Measurements from ENCODE around the gene DUSP7. TPM values are rescaled to one million over a fixed set of nuclear protein-coding genes. Genes with fewer than 3 reads are reported as not detected.

The DUSP7 gene
- total RNA-seq, 1 experiment from 2014 or later, result 18.8 TPM

DNA sequence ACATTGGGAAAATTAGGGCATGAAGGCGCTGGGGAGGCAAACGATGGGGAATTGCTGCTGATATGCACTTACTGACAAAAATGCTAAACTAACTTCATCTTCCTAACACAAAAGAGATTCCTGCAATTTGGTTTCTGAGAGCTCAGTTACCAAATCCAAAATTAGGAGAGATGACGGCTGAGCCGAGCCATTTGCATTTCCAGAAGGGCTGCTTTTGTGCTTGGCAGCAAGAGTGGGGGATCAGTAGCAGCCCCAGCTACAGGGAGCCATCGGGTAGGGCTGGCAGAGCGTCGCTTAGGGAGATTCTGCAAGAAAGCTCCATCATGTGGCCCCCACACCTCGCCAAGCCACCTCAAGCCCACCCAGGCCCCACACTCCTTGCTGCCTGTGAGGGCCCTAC is 16.1 kb upstream of the DUSP7 start (continued):
- TF ChIP-seq, protein P1, sequence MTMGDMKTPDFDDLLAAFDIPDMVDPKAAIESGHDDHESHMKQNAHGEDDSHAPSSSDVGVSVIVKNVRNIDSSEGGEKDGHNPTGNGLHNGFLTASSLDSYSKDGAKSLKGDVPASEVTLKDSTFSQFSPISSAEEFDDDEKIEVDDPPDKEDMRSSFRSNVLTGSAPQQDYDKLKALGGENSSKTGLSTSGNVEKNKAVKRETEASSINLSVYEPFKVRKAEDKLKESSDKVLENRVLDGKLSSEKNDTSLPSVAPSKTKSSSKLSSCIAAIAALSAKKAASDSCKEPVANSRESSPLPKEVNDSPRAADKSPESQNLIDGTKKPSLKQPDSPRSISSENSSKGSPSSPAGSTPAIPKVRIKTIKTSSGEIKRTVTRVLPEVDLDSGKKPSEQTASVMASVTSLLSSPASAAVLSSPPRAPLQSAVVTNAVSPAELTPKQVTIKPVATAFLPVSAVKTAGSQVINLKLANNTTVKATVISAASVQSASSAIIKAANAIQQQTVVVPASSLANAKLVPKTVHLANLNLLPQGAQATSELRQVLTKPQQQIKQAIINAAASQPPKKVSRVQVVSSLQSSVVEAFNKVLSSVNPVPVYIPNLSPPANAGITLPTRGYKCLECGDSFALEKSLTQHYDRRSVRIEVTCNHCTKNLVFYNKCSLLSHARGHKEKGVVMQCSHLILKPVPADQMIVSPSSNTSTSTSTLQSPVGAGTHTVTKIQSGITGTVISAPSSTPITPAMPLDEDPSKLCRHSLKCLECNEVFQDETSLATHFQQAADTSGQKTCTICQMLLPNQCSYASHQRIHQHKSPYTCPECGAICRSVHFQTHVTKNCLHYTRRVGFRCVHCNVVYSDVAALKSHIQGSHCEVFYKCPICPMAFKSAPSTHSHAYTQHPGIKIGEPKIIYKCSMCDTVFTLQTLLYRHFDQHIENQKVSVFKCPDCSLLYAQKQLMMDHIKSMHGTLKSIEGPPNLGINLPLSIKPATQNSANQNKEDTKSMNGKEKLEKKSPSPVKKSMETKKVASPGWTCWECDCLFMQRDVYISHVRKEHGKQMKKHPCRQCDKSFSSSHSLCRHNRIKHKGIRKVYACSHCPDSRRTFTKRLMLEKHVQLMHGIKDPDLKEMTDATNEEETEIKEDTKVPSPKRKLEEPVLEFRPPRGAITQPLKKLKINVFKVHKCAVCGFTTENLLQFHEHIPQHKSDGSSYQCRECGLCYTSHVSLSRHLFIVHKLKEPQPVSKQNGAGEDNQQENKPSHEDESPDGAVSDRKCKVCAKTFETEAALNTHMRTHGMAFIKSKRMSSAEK (CRISPR knock-in tag; IDR thresholded peaks at IDR 0.05; ENCODE audit: borderline replicate concordance), result no peak
- no peak for TF ChIP-seq TEAD4 (CRISPR knock-in tag; IDR thresholded peaks at IDR 0.05)

DNA sequence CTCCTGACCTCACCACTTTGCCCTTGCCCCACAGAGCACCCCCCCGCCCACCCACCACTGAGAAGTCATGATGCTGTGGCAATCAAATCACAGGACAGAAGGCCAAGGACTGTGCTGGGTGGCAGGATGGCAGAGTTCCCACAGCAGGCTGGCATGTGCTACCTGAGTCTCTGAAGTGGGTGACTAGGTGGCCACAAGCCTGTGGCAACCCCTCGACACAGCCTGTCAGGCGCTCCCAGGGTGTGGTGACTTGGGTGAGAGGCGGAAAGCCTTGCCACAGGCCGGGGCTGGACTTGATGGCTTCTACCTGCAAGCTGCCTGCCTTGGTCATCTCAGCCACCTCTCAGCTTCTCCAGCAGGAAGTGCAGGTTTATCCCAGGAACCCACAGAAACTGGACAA is 15.6 kb upstream of the DUSP7 start:
- Mint-ChIP-seq H3K4me1 (no peaks in the 10 kb centered on the region), H3K27me3 (ENCODE audit: low read depth) (no peaks in the 10 kb centered on the region), H3K4me3 (no peak overlapping the region), H3K27ac (no peak overlapping the region), H3K36me3 (peaks cover 16% of the 10 kb centered on the region; the same call in 1 of the 2 replicates), H3K9me3 (no peaks in the 10 kb centered on the region)
- CTCF ChIA-PET, result interaction anchor here (0.8 to 4.4 kb wide), 4 partner anchors 16 to 148 kb away, joined by 3 to 23 read pairs (median 5); partner anchors contain the start of gene DUSP7
- no peak for DNase-seq (ENCODE audit: low spot score)
- POLR2A ChIA-PET, result no interaction called here
- TF ChIP-seq JUN (CRISPR knock-in tag; IDR thresholded peaks at IDR 0.05) (no peak), SMAD3 (CRISPR knock-in tag; IDR thresholded peaks at IDR 0.05; ENCODE audit: borderline replicate concordance) (no peak), CBFB (CRISPR knock-in tag; IDR thresholded peaks at IDR 0.05; ENCODE audit: low read depth) (no peak), SMAD4 (CRISPR knock-in tag; IDR thresholded peaks at IDR 0.05) (no peak), TEAD1 (CRISPR knock-in tag; IDR thresholded peaks at IDR 0.05) (no peak), RORB (CRISPR knock-in tag; IDR thresholded peaks at IDR 0.05) (no peak), SOX15 (CRISPR knock-in tag; IDR thresholded peaks at IDR 0.05) (no peak)
- TF ChIP-seq, protein P2, sequence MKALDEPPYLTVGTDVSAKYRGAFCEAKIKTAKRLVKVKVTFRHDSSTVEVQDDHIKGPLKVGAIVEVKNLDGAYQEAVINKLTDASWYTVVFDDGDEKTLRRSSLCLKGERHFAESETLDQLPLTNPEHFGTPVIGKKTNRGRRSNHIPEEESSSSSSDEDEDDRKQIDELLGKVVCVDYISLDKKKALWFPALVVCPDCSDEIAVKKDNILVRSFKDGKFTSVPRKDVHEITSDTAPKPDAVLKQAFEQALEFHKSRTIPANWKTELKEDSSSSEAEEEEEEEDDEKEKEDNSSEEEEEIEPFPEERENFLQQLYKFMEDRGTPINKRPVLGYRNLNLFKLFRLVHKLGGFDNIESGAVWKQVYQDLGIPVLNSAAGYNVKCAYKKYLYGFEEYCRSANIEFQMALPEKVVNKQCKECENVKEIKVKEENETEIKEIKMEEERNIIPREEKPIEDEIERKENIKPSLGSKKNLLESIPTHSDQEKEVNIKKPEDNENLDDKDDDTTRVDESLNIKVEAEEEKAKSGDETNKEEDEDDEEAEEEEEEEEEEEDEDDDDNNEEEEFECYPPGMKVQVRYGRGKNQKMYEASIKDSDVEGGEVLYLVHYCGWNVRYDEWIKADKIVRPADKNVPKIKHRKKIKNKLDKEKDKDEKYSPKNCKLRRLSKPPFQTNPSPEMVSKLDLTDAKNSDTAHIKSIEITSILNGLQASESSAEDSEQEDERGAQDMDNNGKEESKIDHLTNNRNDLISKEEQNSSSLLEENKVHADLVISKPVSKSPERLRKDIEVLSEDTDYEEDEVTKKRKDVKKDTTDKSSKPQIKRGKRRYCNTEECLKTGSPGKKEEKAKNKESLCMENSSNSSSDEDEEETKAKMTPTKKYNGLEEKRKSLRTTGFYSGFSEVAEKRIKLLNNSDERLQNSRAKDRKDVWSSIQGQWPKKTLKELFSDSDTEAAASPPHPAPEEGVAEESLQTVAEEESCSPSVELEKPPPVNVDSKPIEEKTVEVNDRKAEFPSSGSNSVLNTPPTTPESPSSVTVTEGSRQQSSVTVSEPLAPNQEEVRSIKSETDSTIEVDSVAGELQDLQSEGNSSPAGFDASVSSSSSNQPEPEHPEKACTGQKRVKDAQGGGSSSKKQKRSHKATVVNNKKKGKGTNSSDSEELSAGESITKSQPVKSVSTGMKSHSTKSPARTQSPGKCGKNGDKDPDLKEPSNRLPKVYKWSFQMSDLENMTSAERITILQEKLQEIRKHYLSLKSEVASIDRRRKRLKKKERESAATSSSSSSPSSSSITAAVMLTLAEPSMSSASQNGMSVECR (CRISPR knock-in tag; IDR thresholded peaks at IDR 0.05; ENCODE audit: borderline replicate concordance), result no peak
- TF ChIP-seq, protein P3, sequence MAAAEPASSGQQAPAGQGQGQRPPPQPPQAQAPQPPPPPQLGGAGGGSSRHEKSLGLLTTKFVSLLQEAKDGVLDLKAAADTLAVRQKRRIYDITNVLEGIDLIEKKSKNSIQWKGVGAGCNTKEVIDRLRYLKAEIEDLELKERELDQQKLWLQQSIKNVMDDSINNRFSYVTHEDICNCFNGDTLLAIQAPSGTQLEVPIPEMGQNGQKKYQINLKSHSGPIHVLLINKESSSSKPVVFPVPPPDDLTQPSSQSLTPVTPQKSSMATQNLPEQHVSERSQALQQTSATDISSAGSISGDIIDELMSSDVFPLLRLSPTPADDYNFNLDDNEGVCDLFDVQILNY (CRISPR knock-in tag; IDR thresholded peaks at IDR 0.05), result no peak
- TF ChIP-seq, protein P4, sequence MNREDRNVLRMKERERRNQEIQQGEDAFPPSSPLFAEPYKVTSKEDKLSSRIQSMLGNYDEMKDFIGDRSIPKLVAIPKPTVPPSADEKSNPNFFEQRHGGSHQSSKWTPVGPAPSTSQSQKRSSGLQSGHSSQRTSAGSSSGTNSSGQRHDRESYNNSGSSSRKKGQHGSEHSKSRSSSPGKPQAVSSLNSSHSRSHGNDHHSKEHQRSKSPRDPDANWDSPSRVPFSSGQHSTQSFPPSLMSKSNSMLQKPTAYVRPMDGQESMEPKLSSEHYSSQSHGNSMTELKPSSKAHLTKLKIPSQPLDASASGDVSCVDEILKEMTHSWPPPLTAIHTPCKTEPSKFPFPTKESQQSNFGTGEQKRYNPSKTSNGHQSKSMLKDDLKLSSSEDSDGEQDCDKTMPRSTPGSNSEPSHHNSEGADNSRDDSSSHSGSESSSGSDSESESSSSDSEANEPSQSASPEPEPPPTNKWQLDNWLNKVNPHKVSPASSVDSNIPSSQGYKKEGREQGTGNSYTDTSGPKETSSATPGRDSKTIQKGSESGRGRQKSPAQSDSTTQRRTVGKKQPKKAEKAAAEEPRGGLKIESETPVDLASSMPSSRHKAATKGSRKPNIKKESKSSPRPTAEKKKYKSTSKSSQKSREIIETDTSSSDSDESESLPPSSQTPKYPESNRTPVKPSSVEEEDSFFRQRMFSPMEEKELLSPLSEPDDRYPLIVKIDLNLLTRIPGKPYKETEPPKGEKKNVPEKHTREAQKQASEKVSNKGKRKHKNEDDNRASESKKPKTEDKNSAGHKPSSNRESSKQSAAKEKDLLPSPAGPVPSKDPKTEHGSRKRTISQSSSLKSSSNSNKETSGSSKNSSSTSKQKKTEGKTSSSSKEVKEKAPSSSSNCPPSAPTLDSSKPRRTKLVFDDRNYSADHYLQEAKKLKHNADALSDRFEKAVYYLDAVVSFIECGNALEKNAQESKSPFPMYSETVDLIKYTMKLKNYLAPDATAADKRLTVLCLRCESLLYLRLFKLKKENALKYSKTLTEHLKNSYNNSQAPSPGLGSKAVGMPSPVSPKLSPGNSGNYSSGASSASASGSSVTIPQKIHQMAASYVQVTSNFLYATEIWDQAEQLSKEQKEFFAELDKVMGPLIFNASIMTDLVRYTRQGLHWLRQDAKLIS (CRISPR knock-in tag; IDR thresholded peaks at IDR 0.05; ENCODE audit: borderline replicate concordance), result no peak
- TF ChIP-seq, protein P5, sequence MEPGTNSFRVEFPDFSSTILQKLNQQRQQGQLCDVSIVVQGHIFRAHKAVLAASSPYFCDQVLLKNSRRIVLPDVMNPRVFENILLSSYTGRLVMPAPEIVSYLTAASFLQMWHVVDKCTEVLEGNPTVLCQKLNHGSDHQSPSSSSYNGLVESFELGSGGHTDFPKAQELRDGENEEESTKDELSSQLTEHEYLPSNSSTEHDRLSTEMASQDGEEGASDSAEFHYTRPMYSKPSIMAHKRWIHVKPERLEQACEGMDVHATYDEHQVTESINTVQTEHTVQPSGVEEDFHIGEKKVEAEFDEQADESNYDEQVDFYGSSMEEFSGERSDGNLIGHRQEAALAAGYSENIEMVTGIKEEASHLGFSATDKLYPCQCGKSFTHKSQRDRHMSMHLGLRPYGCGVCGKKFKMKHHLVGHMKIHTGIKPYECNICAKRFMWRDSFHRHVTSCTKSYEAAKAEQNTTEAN (CRISPR knock-in tag; IDR thresholded peaks at IDR 0.05), result no peak
- no peak for ATAC-seq

All from WTC11 (cell line).